HG03520 (cell line): ENCODE data around the gene WWP2.
"Not testable (repeated sequence)": the region's sequence is repeated elsewhere in the genome, so short reads cannot be mapped to it uniquely, and the experiment has no call there.

Experiments
- ATAC-seq: cut with Tn5 transposase; IDR thresholded peaks from one replicate; pipeline ENCODE4 v1.9.1; 2021; ENCODE audit warnings: mild to moderate bottlenecking, moderate library complexity; ENCODE audit not compliant: unreplicated experiment

WWP2 gene

DNA sequence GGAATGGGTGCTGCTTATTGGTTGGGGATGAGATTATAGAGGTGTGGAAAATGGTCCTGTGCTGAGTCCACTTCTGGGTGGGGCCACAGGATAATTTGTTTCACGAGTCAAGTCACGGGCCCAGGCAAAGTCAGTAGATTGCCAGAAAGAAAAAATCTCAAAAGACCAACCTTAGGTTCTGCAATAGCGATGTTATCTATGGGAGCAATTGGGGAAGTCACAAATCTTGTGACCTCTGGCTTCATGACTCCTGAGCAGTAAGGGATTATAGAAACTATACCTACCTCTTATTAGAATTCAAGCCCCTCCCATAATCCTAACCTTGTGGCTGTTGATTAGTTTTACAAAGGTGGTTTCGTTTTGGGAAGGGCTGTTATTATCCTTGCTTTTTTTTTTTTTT lies 31.4 kb downstream of the WWP2 start:
- ATAC-seq, result no peak

DNA sequence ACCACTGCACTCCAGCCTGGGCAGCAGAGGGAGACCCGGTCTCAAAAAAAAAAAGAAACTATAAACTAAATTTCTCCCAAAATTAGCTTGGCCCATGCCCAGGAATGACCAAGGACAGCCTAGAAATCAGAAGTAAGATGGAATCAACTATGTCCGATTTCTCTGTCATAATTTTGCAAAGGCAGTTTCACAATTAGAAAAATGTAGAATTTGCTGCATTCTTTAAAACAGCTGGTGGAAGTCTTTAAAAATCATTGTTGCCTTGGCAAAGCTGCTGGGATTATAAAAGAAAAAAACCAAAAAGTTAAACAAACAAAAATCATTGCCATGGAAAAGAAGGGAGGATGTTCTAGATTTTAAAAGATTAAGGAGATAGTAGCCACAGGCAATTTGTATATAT lies 32.4 kb downstream of the WWP2 start:
- ATAC-seq, result no peak

DNA sequence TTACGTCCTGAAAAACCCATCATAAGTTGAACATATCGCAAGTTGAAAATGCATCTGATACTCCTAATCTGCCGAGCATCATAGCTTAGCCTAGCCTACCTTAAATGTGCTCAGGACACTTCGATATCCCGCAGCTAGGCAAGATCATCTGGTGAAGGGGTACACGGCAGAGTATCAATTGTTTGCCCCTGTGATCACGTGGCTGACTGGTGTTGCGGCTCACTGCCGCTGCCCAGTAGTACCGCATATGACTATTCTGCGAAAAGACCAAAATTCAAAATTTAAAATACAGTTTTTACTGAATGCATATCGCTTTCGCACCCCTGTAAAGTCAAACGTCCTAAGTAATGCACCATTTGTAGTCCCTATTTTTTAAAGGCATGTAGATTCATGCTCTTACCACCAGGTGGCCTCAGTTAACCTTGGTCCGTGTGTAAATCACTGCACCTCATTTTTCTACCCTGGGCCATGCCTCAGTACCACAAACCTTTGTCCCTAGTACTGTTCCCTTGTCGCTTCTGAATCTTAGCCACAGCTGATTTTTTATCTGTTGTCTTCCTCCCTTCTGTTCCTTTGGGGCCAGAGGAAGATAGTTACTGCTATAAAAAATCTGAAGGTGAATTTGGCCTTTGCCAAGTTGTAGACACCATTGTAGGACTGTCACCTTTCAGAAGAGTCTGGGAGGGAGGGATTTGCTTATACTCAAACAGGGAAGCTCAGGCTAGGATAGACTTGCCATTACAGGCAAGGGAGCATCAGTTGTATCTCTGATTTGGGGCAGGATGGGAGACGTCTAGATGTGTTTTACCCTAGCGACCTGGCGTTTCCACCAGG lies 34.4 kb downstream of the WWP2 start:
- ATAC-seq, result no peak

DNA sequence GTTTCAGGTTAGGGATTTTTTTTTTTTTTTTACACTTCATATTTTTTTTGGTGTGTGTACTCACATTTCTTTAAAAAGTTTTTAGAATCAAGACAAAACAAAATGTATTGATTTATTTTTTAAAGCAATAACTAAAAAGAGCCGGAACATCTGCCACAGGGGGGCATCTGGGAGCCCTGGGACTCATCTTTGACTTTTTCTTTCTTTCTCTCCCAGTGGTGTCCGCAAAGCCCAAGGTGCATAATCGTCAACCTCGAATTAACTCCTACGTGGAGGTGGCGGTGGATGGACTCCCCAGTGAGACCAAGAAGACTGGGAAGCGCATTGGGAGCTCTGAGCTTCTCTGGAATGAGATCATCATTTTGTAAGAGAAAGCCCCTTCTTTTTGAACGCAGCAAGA lies 36.3 kb downstream of the WWP2 start:
- no peak for ATAC-seq

DNA sequence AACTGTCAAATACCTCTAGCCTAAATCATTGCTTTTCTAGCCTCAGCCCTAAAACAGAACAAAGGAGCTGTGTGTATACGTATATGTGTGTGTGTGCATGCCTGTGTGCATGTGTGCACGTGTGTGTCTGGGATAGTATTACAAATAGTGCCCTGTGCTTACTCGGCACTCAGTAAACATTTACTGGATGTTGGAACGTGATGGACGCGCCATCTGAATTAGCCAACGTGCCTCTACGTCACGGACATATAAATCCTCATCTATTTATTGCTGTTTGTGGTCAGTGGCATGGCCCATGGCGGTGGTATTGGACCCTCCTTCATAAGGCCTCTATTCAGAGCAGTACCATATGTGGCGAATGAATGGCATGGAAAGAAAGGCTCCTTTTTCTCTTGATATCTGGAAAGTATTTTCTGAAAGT lies 37.5 kb downstream of the WWP2 start:
- ATAC-seq, result no peak

DNA sequence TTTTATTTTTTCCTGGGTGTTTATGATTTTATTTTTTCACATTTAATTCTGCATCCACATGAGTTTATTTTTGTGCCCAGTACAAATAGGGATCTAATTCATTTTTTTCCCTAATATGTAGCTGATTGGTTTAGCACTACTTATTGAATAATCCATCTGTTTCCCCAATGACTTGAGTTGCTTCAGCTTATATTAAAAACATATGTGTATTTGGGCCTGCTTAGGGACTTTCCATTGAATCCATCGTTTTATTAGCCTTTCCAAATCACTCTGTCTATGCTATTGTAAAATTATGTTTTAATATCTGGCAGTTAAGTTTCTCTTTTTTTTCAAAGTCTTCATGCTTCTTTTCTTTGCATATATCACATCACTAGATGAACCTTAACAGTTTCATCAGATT lies 42.2 kb downstream of the WWP2 start:
- no peak for ATAC-seq

DNA sequence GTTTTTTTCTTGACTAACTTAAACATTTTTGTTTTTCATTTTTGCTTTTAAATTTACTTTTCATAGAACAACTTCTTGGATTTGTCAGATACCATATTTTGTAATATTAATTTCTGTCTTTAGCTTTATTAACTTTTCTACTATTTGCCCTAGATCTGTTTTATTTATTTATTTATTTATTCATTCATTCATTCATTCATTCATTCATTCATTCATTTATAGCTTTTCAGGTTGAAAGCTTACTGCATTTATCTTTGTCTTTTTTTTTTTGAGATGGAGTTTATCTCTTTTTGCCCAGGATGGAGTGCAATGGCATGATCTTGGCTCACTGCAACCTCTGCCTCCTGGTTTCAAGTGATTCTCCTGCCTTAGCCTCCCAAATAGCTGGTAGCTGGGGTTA lies 44.6 kb downstream of the WWP2 start:
- ATAC-seq, result not testable (repeated sequence)

DNA sequence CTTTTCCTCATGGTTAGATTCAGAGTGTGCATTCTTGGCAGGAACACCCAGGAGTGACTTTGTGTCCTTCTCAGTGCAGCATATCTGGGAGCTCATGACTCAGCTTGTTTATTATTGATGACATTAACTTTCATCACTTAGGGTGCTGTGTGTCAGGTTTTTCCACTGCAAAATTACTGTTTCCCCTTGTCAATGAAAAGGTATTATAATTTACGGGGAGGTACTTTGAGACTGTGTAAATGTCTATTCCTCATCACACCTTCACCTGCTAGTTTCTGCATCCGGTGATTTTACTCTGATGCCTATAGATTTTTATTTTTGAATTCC lies 50.5 kb downstream of the WWP2 start:
- no peak for ATAC-seq

DNA sequence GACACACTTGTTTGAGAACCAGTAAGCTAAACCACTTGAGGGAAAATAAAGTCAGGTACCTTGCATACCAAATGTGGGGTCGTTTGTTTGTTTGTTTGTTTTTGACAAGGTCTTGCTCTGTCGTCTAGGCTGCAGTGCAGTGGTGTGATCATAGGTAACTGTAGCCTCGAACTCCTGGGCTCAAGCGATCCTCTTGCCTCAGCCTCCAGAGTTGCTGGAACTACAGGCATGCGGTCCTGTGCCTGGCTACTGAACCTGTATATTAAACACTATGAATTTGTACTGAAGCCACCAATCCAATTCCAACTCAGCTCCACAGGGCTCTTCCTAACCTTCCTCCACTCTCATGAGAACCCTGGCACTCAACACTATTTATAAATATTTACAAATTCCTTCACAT lies 51.9 kb downstream of the WWP2 start:
- no peak for ATAC-seq

DNA sequence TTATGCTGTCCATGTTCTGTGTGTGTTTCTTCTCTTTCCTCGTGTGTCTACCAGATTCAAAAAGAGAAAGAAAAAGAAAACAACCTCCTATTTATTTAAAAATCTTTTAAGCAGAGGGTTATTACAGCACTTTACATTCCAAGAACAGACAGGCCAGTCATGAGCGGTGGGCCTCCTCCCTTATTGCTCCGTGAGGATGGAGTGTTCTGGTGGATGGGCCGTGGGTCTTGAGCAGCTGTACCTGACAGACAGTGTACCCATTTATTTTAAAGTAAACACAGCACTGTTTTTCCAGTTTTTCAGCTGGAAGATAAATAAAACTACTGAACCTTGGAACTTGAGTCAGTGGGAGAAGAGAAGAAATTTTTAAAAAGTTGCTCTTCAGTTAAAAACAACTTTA lies 52.4 kb downstream of the WWP2 start:
- ATAC-seq, result no peak

DNA sequence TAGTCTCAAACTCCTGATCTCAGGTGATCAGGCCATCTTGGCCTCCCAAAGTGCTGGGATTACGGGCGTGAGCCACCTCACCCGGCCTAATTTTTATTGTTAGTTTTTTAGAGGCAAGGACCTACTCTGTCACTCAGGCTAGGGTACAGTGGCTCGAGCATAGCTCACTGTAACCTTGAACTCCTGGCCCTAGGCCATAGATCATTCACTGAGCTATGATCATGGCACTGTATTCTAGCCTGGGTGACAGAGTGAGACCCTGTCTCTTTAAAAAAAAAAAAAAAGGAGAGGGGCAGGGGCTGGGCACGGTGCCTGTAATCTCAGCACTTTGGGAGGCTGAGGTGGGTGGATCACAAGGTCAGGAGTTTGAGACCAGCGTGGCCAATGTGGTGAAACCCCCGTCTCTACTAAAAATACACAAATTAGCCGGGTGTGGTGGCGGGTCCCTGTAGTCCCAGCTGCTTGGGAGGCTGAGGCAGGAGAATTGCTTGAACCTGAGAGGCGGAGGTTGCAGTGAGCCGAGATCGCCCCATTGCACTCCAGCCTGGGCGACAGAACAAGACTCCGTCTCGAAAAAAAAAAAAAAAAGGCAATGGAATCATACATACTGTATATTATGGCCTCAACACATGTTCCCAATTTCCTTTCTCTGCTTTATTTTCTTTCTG lies 53.2 kb downstream of the WWP2 start:
- not testable (repeated sequence) for ATAC-seq

DNA sequence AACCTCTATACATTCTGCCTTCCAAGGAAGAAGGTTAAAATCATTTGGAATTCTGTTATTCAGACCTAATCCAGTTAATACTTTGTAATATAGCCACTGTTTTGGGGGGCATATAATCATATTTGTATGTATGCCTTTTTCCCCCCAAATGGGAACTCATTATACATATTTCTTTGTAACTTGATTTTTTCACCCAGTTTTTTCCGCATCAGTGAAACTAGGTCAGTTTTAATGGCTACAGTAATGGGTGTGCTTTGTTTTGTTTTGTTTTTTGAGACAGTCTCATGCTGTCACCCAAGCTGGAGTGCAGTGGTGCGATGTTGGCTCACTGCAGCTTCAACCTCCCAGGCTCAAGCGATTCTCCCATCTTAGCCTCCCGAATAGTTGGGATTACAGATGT lies 54.9 kb downstream of the WWP2 start:
- no peak for ATAC-seq

DNA sequence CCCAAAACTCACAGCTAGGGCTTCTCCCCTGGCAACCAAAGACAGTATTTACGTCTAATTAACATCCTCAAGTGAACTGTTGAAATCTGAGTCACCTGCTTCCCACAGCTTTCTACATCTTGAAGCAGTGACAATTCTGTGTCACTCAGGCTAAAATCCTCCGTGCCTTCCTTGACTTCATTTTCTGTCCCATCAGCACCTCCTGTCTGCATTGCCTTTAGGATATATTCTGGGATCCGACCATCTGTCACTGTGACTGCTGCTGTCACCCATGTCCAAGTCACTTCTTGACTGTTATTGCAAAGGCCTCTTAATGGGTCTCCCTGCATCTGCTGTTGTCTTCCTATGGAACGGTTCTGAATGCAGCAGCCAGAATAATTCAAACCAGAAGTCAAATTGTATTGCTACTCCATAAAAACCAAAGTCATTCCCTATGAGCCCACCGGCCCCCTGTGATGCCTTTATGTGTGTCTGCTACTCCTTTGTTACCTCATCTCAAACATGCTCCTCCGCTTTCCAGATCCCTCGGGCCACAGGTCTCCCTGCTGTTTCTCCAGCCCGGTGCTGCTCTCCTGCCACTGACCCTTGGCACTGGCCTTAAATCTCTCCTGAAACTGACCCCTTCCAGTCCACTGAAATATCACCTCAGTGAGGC lies 56.9 kb downstream of the WWP2 start:
- no peak for ATAC-seq

DNA sequence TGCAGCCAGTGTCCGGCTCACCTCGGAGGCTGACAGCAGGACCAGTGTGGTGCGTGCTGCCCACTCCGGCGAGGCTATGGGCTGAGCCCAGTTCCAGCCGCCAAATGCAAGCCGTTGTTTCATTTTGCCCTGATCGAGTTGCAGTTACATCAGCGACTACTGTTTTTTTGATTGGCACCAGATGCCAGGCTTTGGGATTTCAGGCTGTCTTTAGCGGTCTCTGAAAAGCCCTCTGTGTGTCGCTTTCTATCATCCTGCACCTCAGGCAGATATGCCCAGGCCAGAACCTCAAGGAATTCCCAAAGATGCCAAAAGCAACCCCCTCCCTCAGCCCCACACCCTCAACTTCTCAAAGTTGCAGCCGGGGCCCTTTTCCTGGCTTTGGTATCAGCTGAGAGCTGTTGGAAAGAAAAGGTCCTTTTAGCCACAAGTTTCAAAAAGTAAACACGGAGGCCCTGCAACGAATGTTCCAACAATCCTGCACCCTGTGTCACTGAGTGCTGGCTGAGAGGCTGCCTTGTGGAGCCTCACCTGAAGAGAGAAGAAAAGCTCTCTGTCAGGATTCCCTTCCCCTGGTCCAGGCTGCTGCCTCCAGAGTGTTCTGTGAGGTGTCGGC lies 58.9 kb downstream of the WWP2 start:
- no peak for ATAC-seq

DNA sequence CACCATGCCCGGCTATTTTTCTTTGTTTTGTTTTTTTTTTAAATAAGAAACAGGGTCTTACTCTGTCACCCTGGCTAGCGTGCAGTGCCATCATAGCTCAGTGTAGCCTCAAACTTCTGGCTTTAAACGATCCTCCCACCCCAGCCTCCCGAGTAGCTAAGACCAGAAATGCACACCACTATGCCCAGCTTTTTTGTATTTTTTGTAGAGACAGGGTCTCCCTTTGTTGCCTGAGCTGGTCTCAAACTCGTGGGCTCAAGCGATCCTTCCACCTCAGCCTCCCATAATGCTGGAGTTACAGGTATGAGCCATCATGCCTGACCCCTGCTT lies 59.7 kb downstream of the WWP2 start:
- ATAC-seq, result no peak

DNA sequence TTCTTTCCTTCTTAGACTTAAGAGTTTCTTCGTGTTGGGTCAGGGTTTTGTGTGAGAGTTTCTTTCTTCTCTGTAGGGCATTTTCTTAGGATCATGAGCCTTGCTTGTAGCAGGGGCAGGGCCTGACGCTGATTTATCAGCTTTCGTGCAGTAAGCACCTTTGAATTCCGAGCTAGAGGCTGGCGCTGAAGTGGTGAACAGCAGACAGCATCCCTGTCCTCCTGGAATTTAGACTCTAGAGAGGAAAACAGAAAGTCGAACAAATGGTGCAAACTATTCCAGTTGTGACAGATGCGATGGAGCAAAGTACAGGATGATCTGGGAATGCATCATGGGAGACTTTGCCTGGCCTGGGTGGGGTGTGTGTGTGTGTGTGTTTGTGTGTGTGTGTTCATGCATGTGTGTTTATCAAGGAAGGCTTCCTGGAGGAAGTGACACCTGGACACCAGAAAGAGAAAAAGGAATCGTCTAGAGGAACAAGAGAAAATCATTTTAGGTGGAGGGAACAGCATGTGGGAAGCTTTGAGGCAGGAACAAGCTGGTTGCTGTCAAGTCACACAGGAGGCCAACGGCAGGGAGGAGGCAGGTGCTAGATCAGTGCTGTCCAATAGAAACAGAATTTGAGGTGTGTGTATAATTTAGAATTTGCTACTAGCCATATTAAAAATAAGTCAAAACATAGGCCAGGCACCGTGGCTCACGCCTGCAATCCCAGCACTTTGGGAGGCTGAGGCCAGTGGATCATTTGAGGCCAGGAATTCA lies 60.2 kb downstream of the WWP2 start:
- no peak for ATAC-seq

DNA sequence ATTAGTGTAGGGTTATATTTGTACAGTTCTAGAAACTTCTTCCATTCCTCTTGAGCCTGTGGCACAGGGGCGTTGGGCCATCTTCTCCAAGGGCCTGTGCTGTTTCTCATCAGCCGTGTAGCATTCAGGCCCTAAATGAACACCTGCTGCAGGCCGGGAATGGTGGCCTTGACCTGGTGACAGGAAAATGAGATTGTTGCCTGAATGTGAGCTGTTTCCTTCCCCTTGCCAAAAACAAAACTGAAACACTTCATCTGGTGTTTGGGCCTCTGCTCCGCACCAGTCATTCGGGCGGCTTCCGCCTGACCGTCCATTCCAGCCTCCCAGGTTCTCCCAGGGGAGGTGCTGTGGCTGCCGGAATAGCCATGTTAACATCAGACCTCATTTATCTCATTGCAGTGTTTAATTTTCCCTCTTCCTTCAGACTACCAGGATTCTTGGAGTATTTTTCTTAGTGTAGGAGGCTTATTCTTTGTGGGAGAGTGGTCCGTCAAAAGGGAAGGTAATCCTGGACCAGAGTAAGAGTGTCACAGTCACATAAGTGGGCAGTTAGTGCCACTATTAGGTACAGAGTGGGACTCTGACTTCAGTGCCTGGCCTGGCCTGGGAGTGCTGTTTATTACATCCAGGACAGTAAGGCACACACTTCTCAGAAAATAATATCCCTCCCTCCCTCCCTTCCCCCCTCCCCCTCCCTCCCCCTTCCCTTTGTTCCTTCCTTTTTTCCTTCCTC lies 61.9 kb downstream of the WWP2 start:
- peak; percentile 78 for ATAC-seq

DNA sequence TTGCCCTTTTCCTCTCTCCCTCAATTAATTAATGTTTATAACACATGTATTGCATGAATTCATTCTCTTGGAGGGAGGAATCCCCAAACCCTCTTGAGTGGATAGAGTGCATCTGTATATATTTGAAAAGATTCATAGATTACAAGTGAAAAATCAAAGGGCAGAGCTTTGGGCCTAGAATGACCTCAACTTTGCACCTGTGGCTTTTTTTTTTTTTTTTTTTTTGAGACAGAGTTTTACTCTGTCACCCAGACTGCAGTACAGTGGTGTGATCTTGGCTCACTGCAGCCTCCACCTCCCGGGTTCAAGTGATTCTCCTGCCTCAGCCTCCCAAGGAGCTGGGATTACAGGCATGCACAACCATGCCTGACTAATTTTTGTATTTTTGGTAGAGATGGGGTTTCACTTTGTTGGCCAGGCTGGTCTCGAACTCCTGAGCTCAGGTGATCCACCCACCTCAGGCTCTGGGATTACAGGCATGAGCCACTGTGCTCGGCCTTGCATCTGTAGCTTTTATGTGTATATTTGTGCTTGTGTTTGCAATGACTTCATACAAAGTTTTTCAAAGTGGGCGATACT lies 62.5 kb downstream of the WWP2 start:
- not testable (repeated sequence) for ATAC-seq

DNA sequence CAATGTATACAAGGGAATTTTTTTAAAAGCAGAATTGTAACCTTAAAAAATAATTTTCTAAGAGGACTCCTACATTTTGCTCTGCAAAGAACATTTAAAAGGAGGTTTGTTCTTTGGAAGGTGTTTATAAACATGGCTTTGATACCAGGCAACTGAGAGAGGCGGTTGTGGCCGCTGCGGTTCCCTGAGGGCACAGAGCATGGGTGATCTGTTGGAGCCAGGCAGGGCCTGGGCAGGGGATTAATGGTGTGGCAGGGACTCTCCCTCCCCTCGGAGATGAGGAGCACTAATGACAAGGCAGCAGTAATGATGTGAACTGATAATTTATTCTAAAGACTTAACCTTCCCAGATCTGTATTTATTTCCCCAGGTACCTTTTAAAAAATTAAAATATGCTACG lies 65.4 kb downstream of the WWP2 start:
- no peak for ATAC-seq

DNA sequence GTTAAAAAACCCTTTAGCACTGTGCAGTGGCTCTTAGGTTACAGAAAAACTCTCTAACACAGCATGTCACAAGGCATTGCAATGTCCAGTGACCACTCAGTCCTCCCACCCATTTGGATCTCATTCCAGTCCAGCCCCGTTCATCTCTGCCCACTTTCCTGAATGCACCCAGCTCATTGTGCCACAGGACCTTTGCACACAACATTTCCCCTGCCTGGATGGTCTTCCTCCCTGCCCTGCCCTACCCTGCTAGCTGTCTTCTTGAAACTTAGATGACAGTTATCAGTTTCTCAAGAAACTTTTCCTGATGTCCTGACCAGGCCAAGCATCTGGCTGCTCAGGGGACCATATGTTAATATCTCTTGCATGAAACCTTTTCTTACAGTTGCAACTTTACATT lies 67.2 kb downstream of the WWP2 start:
- no peak for ATAC-seq
